Measurements from ENCODE around the gene ARHGEF40.

Gene ARHGEF40

DNA sequence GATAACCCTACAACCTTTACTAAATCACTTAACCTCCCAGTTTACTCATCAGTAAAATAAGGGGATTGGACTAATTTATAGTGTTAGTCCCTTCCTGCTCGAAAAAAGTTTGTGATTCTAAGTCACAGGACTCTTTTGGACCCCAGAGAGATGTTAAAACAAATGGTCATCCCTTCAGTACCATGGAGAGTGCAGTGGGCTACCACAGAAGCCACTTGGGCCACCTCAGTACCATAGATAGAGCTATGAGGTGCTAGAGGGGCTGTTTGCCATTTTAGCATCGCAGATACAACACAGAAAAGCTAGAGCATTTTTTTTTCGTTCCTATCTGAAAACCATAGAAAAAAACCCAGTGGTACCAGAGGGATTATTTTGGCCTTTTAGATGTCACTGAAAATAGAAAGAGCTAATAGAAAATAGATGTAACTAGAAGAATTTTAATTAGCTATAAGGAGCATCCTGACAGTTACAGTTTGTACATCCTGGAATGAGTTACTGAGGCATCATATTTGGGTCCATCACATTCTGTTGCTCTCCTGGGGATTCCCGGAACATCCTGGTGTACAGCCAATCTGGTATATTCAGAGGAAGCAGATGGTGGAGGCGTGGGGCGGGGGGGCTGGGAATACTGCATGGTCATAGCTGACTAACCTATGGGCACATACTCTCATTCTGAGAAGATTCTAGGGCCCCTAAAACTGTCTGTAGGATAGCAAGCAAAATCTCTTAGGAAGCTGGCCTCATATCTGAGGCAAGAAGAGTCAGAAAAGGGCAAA, 25.5 kb downstream of the ARHGEF40 start:
- TF ChIP-seq, protein P1, sequence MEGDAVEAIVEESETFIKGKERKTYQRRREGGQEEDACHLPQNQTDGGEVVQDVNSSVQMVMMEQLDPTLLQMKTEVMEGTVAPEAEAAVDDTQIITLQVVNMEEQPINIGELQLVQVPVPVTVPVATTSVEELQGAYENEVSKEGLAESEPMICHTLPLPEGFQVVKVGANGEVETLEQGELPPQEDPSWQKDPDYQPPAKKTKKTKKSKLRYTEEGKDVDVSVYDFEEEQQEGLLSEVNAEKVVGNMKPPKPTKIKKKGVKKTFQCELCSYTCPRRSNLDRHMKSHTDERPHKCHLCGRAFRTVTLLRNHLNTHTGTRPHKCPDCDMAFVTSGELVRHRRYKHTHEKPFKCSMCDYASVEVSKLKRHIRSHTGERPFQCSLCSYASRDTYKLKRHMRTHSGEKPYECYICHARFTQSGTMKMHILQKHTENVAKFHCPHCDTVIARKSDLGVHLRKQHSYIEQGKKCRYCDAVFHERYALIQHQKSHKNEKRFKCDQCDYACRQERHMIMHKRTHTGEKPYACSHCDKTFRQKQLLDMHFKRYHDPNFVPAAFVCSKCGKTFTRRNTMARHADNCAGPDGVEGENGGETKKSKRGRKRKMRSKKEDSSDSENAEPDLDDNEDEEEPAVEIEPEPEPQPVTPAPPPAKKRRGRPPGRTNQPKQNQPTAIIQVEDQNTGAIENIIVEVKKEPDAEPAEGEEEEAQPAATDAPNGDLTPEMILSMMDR (IDR thresholded peaks at IDR 0.05; ENCODE audit: low read depth, low read length): no peak
- TF ChIP-seq EZH2phosphoT487 (IDR thresholded peaks at IDR 0.05; ENCODE audit: low read depth): no peak
- Histone ChIP-seq H3K27ac (ENCODE audit: low read length) (no peak overlapping the region), H3K36me3 (replicated peaks; ENCODE audit: low read depth, low read length) (peaks cover 5% of the 10 kb centered on the region), H3K9ac (ENCODE audit: low read length) (no peak overlapping the region), H3K79me2 (ENCODE audit: low read length) (no peaks in the 10 kb centered on the region), H3K4me3 (ENCODE audit: low read length) (no peak overlapping the region), H3K9me3 (ENCODE audit: insufficient read depth, low read length) (no peaks in the 10 kb centered on the region), H4K20me1 (ENCODE audit: insufficient read depth, low read length) (0 out of 2 replicates have a peak, but pooled peaks cover 6% of the 10 kb centered on the region), H3K4me1 (ENCODE audit: low read length) (peaks cover 21% of the 10 kb centered on the region), H2AFZ (ENCODE audit: low read depth, low read length) (no peak overlapping the region), H3K4me2 (ENCODE audit: low read length) (no peak overlapping the region), H3K27me3 (ENCODE audit: low read depth, low read length) (no peaks in the 10 kb centered on the region)

DNA sequence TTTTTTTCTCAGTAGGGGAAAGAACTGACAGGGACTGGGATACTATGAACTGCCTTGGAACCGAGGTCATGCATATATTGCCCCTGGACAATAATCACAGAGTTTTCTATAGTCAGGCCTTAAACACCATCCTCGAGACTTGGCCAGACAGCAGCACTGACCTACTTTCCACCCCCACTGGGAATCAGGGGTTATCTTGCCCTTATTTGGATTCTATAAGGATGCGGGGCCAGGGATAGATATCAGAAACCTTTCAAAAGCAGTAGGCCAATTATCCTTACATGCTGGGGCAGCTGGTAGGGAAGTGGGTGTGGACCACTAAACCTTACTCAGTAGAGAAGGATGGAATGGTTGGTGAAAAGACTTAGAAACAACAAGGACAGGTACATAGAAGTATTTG, 26.3 kb downstream of the ARHGEF40 start:
- no peak overlapping the region for H3K9ac ChIP-seq (ENCODE audit: low read length)
- H3K36me3 ChIP-seq (replicated peaks; ENCODE audit: low read depth, low read length): peaks cover under 1% of the 10 kb centered on the region
- no peak overlapping the region for H3K4me2 ChIP-seq (ENCODE audit: low read length)
- no peak overlapping the region for H3K27ac ChIP-seq (ENCODE audit: low read length)
- no peaks in the 10 kb centered on the region for H3K9me3 ChIP-seq (ENCODE audit: insufficient read depth, low read length)
- 0 out of 2 replicates have a peak, but pooled peaks cover 6% of the 10 kb centered on the region for H4K20me1 ChIP-seq (ENCODE audit: insufficient read depth, low read length)
- H3K27me3 ChIP-seq (ENCODE audit: low read depth, low read length): no peaks in the 10 kb centered on the region
- H3K79me2 ChIP-seq (ENCODE audit: low read length): no peaks in the 10 kb centered on the region
- H2AFZ ChIP-seq (ENCODE audit: low read depth, low read length): no peak overlapping the region
- H3K4me3 ChIP-seq (ENCODE audit: low read length): no peak overlapping the region
- no peak for TF ChIP-seq EZH2phosphoT487 (IDR thresholded peaks at IDR 0.05; ENCODE audit: low read depth)
- TF ChIP-seq, protein P1 (IDR thresholded peaks at IDR 0.05; ENCODE audit: low read depth, low read length): no peak
- peaks cover 21% of the 10 kb centered on the region for H3K4me1 ChIP-seq (ENCODE audit: low read length)

DNA sequence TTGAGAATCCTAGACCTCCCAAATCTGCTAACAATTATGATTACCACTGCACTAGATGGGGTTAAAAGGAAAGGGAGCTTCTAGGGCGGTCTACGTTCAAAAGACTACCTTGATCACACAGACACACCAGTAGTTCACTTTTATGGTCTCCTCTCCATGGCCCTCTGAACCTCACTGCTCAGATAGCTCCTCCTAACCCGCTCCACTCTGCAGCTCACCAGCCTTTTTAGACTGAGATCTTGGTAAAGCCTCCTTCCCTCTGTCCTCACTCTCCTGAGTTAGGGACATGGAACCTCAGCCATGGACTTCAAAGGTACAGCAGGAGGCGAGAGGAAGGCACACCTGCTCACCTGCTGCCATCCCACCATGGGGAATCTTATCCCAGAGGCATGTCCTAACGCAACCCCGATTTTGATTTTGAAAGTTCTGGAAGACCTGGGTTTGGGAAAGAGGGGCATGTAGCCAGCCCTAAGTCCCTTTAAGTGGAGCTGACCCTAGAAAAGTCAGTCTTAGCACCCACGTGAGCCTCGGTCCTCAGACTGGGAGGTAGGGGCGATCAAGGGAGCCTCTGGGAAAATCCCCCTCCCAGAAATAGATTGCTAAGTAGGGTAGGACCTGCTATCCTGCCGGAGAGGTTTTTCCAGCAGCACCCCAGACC, 27.0 kb downstream of the ARHGEF40 start:
- Histone ChIP-seq H3K9ac (ENCODE audit: low read length) (peak overlapping the region; percentile 52), H3K4me1 (ENCODE audit: low read length) (peaks cover 21% of the 10 kb centered on the region), H2AFZ (ENCODE audit: low read depth, low read length) (no peak overlapping the region), H4K20me1 (ENCODE audit: insufficient read depth, low read length) (0 out of 2 replicates have a peak, but pooled peaks cover 6% of the 10 kb centered on the region), H3K79me2 (ENCODE audit: low read length) (no peaks in the 10 kb centered on the region), H3K27ac (ENCODE audit: low read length) (no peak overlapping the region), H3K4me2 (ENCODE audit: low read length) (peak overlapping the region; percentile 59), H3K9me3 (ENCODE audit: insufficient read depth, low read length) (no peaks in the 10 kb centered on the region), H3K36me3 (replicated peaks; ENCODE audit: low read depth, low read length) (no peaks in the 10 kb centered on the region), H3K4me3 (ENCODE audit: low read length) (peak overlapping the region; percentile 75), H3K27me3 (ENCODE audit: low read depth, low read length) (no peaks in the 10 kb centered on the region)
- TF ChIP-seq EZH2phosphoT487 (IDR thresholded peaks at IDR 0.05; ENCODE audit: low read depth): no peak
- TF ChIP-seq, protein P1 (IDR thresholded peaks at IDR 0.05; ENCODE audit: low read depth, low read length): no peak

DNA sequence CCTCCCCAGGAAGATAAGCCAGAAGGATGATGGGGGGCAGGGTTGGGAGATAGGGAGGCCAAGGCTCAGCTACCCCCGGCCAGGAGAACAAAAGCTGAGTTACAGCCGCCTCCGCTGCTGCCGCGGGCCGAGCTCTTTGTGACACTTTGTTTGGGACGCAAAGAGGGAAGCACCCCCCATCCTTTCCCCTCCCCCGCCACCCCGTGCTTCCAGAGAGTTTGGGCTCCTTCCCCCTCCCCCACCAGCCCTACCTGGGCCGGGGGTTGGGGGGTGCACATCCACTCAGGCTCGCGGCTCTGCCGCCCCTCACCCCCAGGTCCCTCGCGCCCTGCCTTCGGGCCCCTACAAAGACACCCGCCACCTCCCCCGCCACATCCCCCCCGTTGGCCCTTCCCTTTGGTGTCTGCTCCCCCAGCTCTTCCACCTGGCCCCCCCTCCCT, 27.6 kb downstream of the ARHGEF40 start:
- peak overlapping the region; percentile 52 for H3K9ac ChIP-seq (ENCODE audit: low read length)
- no peak overlapping the region for H2AFZ ChIP-seq (ENCODE audit: low read depth, low read length)
- H3K4me3 ChIP-seq (ENCODE audit: low read length): peak overlapping the region; percentile 75
- H3K36me3 ChIP-seq (replicated peaks; ENCODE audit: low read depth, low read length): no peaks in the 10 kb centered on the region
- H3K27ac ChIP-seq (ENCODE audit: low read length): no peak overlapping the region
- no peaks in the 10 kb centered on the region for H3K9me3 ChIP-seq (ENCODE audit: insufficient read depth, low read length)
- H3K79me2 ChIP-seq (ENCODE audit: low read length): no peaks in the 10 kb centered on the region
- peak overlapping the region; percentile 59 for H3K4me2 ChIP-seq (ENCODE audit: low read length)
- 0 out of 2 replicates have a peak, but pooled peaks cover 6% of the 10 kb centered on the region for H4K20me1 ChIP-seq (ENCODE audit: insufficient read depth, low read length)
- no peaks in the 10 kb centered on the region for H3K27me3 ChIP-seq (ENCODE audit: low read depth, low read length)
- H3K4me1 ChIP-seq (ENCODE audit: low read length): peaks cover 19% of the 10 kb centered on the region
- no peak for TF ChIP-seq EZH2phosphoT487 (IDR thresholded peaks at IDR 0.05; ENCODE audit: low read depth)
- TF ChIP-seq, protein P1 (IDR thresholded peaks at IDR 0.05; ENCODE audit: low read depth, low read length): no peak
